Measurements from ENCODE around the gene CLSTN2. TPM values are rescaled to one million over a fixed set of nuclear protein-coding genes. Genes with fewer than 3 reads are reported as not detected.

Gene CLSTN2
- total RNA-seq, 1 experiment from 2014 or later, result 0.02 TPM

- ChIA-PET RAD21 (ENCODE audit: low non-redundant PET in 1 of 2, low total read pairs in 2 of 2, uncharacterized antibody in 2 of 2, unreplicated experiment in 2 of 2) (no interaction called here), CTCF (no interaction called here), POLR2A (no interaction called here)
- H3K4me1 ChIP-seq (ENCODE audit: control insufficient read depth in 1 of 2, insufficient read depth in 2 of 2, low read length in 2 of 2), result no peaks in the 10 kb centered on the region
- no peak overlapping the region for H3K27ac ChIP-seq (ENCODE audit: low read depth, low read length)
- TF ChIP-seq JUND (IDR thresholded peaks at IDR 0.05) (no peak), RAD21 (IDR thresholded peaks at IDR 0.05; ENCODE audit: low read depth) (no peak), POLR2A (IDR thresholded peaks at IDR 0.05; ENCODE audit: borderline replicate concordance, extremely low read depth, insufficient read depth, insufficient read length) (no peak), CEBPB (IDR thresholded peaks at IDR 0.05; ENCODE audit: low read depth) (no peak), ZNF274 (IDR thresholded peaks at IDR 0.05; ENCODE audit: low read depth, low read length) (no peak)
- no peak overlapping the region for H3K4me2 ChIP-seq (ENCODE audit: low read length)
- no peaks in the 10 kb centered on the region for H3K79me2 ChIP-seq (ENCODE audit: insufficient read depth, low read length)
- no peak for DNase-seq (ENCODE audit: low read depth, low spot score)
- ATAC-seq, result no peak
- H3K36me3 ChIP-seq (ENCODE audit: control insufficient read depth in 1 of 2, insufficient read depth in 2 of 2, low read length in 2 of 2), result no peaks in the 10 kb centered on the region
- no TSS peak for BruUV-seq (replicated peaks)
- H3K4me3 ChIP-seq (replicated peaks in 1 of 2; ENCODE audit: low read depth in 1 of 2, low read length in 2 of 2), result no peak overlapping the region
- no peak overlapping the region for H3K9ac ChIP-seq (ENCODE audit: low read length)
- no peak overlapping the region for H2AFZ ChIP-seq (ENCODE audit: low read depth, low read length, poor library complexity, severe bottlenecking)
- no peaks in the 10 kb centered on the region for H4K20me1 ChIP-seq (ENCODE audit: insufficient read depth)
- H3K9me3 ChIP-seq (ENCODE audit: control insufficient read depth in 1 of 2, insufficient read depth in 1 of 2, low read depth in 1 of 2, low read length in 2 of 2), result no peaks in the 10 kb centered on the region
- H3K9me2 ChIP-seq (ENCODE audit: insufficient read depth), result no peaks in the 10 kb centered on the region
- intact Hi-C loops (cut with micrococcal nuclease), result loop anchor here (10.0 kb wide), 1 partner anchor 59 kb away; no protein-coding TSS in a partner anchor
- peaks cover 9% of the 10 kb centered on the region; the same call in 1 of the 2 replicates for H3K27me3 ChIP-seq (ENCODE audit: insufficient read depth, low read length)
These were observed 449.2 kb downstream of the CLSTN2 start for GRCh38 chr3:140384028-140384771.

- RAD21 ChIA-PET (ENCODE audit: low non-redundant PET in 1 of 2, low total read pairs in 2 of 2, uncharacterized antibody in 2 of 2, unreplicated experiment in 2 of 2), result no interaction called here
- CTCF ChIA-PET, result no interaction called here
- Histone ChIP-seq H3K9me2 (ENCODE audit: insufficient read depth) (no peaks in the 10 kb centered on the region), H3K4me3 (replicated peaks in 1 of 2; ENCODE audit: low read depth in 1 of 2, low read length in 2 of 2) (no peak overlapping the region), H3K27ac (ENCODE audit: low read depth, low read length) (no peak overlapping the region), H3K4me1 (ENCODE audit: control insufficient read depth in 1 of 2, insufficient read depth in 2 of 2, low read length in 2 of 2) (no peaks in the 10 kb centered on the region), H4K20me1 (ENCODE audit: insufficient read depth) (no peaks in the 10 kb centered on the region), H3K27me3 (ENCODE audit: insufficient read depth, low read length) (0 out of 2 replicates have a peak, but pooled peaks cover 3% of the 10 kb centered on the region), H2AFZ (ENCODE audit: low read depth, low read length, poor library complexity, severe bottlenecking) (no peak overlapping the region), H3K36me3 (ENCODE audit: control insufficient read depth in 1 of 2, insufficient read depth in 2 of 2, low read length in 2 of 2) (no peaks in the 10 kb centered on the region), H3K79me2 (ENCODE audit: insufficient read depth, low read length) (no peaks in the 10 kb centered on the region), H3K9ac (ENCODE audit: low read length) (no peak overlapping the region), H3K4me2 (ENCODE audit: low read length) (no peak overlapping the region), H3K9me3 (ENCODE audit: control insufficient read depth in 1 of 2, insufficient read depth in 1 of 2, low read depth in 1 of 2, low read length in 2 of 2) (no peaks in the 10 kb centered on the region)
- POLR2A ChIA-PET, result no interaction called here
- TF ChIP-seq CEBPB (IDR thresholded peaks at IDR 0.05; ENCODE audit: low read depth) (no peak), ZNF274 (IDR thresholded peaks at IDR 0.05; ENCODE audit: low read depth, low read length) (no peak), TCF7L2 (IDR thresholded peaks at IDR 0.05; ENCODE audit: borderline replicate concordance, extremely low read depth, insufficient read depth, insufficient read length) (no peak), CBX3 (IDR thresholded peaks at IDR 0.05; ENCODE audit: low read depth) (no peak), MAX (IDR thresholded peaks at IDR 0.05) (no peak), POLR2A (IDR thresholded peaks at IDR 0.05; ENCODE audit: borderline replicate concordance, extremely low read depth, insufficient read depth, insufficient read length) (no peak), EZH2phosphoT487 (IDR thresholded peaks at IDR 0.05; ENCODE audit: borderline replicate concordance) (no peak), POLR2AphosphoS5 (IDR thresholded peaks at IDR 0.05; ENCODE audit: low read depth, low read length) (no peak), ZBTB33 (IDR thresholded peaks at IDR 0.05; ENCODE audit: extremely low read depth, insufficient replicate concordance, low read length) (no peak), ZFX (IDR thresholded peaks at IDR 0.05) (no peak), SRF (IDR thresholded peaks at IDR 0.05; ENCODE audit: low read depth) (no peak), FOSL1 (IDR thresholded peaks at IDR 0.05; ENCODE audit: low read depth) (no peak), SIN3A (IDR thresholded peaks at IDR 0.05; ENCODE audit: low read depth) (no peak)
- no TSS peak for BruUV-seq (replicated peaks)
- intact Hi-C loops (cut with micrococcal nuclease), result loop anchor here (10.0 kb wide), 1 partner anchor 60 kb away; no protein-coding TSS in a partner anchor
- DNase-seq (ENCODE audit: low read depth, low spot score), result no peak
- ATAC-seq, result no peak
These were observed 449.9 kb downstream of the CLSTN2 start for GRCh38 chr3:140384876-140385275.

Data from HCT116 (cell line).